Measurements from ENCODE around the gene ATAD2B.

Gene ATAD2B

GRCh38 chr2:23713351-23713750 lies 213.6 kb downstream of the ATAD2B start:
- no peak for TF ChIP-seq CTCF (IDR thresholded peaks at IDR 0.05; ENCODE audit: borderline replicate concordance, insufficient read depth, low read depth, low read length)
- H3K4me3 ChIP-seq (ENCODE audit: low read depth, low read length): no peak overlapping the region

- TF ChIP-seq CTCF (IDR thresholded peaks at IDR 0.05; ENCODE audit: borderline replicate concordance, insufficient read depth, low read depth, low read length): no peak
- no peak overlapping the region for H3K4me3 ChIP-seq (ENCODE audit: low read depth, low read length)
These were observed 214.2 kb downstream of the ATAD2B start for GRCh38 chr2:23712756-23713151.

GRCh38 chr2:23711979-23712755 lies 214.8 kb downstream of the ATAD2B start:
- no peak overlapping the region for H3K4me3 ChIP-seq (ENCODE audit: low read depth, low read length)
- TF ChIP-seq CTCF (IDR thresholded peaks at IDR 0.05; ENCODE audit: borderline replicate concordance, insufficient read depth, low read depth, low read length): no peak

- no peak overlapping the region for H3K4me3 ChIP-seq (ENCODE audit: low read depth, low read length)
- no peak for TF ChIP-seq CTCF (IDR thresholded peaks at IDR 0.05; ENCODE audit: borderline replicate concordance, insufficient read depth, low read depth, low read length)
These were observed 217.6 kb downstream of the ATAD2B start for GRCh38 chr2:23709311-23709710.

- TF ChIP-seq CTCF (IDR thresholded peaks at IDR 0.05; ENCODE audit: borderline replicate concordance, insufficient read depth, low read depth, low read length): no peak
- no peak overlapping the region for H3K4me3 ChIP-seq (ENCODE audit: low read depth, low read length)
These were observed 218.2 kb downstream of the ATAD2B start for GRCh38 chr2:23708771-23709170.

GRCh38 chr2:23707096-23707495 lies 219.8 kb downstream of the ATAD2B start:
- TF ChIP-seq CTCF (IDR thresholded peaks at IDR 0.05; ENCODE audit: borderline replicate concordance, insufficient read depth, low read depth, low read length): no peak
- H3K4me3 ChIP-seq (ENCODE audit: low read depth, low read length): no peak overlapping the region

GRCh38 chr2:23706613-23707078 lies 220.3 kb downstream of the ATAD2B start:
- no peak overlapping the region for H3K4me3 ChIP-seq (ENCODE audit: low read depth, low read length)
- TF ChIP-seq CTCF (IDR thresholded peaks at IDR 0.05; ENCODE audit: borderline replicate concordance, insufficient read depth, low read depth, low read length): no peak

Measured in GM12875 (cell line).